Stimulated activated CD8-positive, alpha-beta memory T cell treated with anti-CD3 and anti-CD28 coated beads, Interleukin-2, amount 100 ng/mL, for 1 hour (primary cell): ENCODE measurements around the gene PPIF.

Experiments
- DNase-seq, 2 donors: peaks; one replicate each; pipeline ENCODE4 v3.0.0-alpha.2; 2020; ENCODE audit warnings: low read depth in 2 of 2

Gene PPIF

DNA sequence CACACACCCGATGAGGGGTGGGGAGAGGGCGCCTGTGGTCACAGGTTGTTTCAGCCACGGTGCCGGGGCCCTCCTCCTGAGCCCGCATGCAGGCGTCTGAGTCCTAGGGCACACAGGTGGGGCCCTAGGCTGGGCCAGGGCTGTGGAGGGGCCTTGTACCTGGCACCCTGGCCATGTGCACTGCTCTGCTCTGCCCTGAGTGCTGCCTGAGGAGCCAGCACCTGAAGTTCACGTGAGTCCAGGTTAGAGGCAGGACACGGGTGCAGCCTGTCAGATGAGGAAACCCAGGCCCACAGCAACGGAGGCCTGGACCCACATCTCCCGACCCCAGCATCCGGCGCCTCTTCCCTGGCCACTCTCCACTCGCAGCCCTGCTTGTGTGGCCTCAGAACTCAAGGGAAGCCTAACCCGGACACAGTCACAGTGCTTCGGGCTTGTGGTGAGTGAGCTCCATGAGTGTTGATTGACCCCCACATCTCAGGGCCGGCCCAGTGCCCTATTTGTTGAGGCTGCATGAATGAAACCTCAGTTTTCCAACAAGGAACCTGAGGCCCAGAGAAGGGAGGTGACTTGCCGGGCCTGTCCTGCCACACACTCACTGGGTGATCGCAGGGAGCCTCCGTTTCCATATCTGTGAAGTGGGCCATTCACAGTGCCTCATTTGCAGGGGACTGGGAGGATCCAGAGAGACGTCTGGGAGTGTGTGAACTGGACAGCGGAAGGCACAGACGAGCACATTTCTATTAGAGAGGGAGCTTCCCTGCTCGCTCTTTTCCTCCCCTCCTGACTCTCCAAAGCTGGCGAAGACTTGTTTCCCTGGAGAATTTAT is 39.6 kb downstream of the PPIF start:
- DNase-seq: no peak

- no peak for DNase-seq
Measured at GRCh38 chr10:79387466-79387973, 40.3 kb downstream of the PPIF start.

- DNase-seq: no peak
Measured at GRCh38 chr10:79387974-79388850, 40.9 kb downstream of the PPIF start.

DNA sequence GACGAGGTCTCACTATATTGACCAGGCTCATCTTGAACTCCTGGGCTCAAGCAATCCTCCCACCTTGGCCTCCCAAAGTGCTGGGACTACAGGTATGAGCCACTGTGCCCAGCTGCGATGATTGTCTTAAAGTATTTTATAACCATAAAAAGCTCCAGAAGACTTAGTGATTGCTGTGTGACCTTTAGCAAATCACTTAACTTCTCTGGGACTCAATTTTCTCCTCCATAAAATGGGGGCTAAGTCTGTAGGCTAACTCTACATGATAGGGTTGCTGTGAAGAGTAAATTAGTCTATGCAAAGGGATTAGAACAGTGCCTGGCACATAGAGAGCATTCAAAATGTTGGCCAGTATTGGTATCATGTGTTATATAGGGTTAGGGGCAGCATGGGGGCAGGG is 42.8 kb downstream of the PPIF start:
- no peak for DNase-seq

DNA sequence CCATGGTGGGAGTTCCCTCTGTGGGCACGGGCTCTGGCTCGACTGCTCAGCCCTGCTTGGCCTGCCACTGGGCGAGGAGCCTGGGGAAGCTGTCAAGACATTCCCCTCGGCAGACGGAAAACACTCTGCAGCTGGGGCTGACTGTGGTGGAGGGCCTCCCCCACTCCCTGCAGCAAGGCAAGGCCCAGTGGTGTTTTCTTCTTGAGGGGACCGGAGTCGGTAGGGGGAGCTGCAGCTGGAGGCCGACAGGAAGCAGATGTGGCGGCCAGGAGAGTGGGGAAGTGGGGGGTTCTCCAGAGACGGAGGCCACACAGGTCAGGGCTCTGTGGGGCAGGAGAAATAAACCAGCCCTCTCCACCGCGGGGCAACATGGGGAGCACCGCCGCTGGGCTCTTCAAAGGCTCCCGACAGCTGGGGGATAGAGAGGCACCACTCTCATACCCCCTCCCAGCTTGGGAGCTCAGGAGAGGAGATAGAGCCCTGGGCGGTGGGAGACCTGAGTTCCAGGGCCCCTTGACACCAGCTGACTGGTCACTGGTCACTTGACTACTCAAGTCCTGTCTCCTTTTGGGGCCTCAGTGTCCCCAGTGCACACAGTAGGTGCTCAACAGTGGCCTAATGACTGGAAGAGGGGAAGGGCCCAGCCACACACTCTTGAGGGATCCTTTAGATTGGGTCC is 43.4 kb downstream of the PPIF start:
- no peak for DNase-seq

DNA sequence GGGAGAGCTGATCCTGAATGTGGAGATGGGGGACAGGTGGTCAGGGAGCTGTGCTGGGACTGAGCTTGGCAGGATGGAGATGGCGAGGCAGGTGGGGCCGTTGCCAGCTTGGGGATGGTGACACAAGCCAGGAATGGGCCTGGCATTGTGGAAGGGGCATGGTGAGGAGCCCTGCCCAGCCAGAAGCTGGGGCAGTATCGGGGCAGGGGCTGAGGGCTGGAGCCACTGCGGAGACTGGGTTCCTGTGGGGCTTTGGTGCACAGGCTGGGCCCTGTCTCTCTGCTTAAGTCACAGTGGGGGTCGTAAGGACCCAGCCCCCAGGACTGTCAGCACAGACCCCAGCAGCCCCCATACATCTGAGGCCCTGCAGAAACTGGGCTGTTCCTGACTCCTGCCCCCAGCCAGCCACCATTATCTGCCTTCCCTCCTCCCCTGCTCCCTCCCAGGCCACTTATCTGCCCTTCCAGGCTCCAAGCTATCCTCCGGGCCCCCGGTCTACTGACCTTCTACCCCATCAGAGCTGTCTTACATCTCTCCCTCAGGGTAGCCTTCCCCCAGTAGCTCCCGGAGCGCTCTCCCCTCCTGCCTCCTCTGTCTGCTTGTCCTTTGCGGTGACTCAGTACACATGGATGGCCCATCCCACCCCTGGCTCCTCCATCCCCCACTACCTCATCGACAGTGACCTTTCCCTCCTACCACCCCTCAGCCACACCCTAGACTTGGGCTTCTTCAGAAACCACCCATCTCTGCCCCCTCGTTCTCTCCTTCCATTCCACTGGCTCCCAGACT is 44.2 kb downstream of the PPIF start:
- DNase-seq: no peak

GRCh38 chr10:79392020-79392398 is 44.7 kb downstream of the PPIF start:
- DNase-seq: no peak

GRCh38 chr10:79392506-79393176 is 45.4 kb downstream of the PPIF start:
- no peak for DNase-seq

- no peak for DNase-seq
Measured at GRCh38 chr10:79393221-79393923, 46.1 kb downstream of the PPIF start.

- DNase-seq: no peak
Measured at GRCh38 chr10:79393924-79394610, 46.8 kb downstream of the PPIF start.

GRCh38 chr10:79394664-79395063 is 47.4 kb downstream of the PPIF start:
- DNase-seq: no peak

GRCh38 chr10:79396520-79396919 is 49.3 kb downstream of the PPIF start:
- DNase-seq: no peak

DNA sequence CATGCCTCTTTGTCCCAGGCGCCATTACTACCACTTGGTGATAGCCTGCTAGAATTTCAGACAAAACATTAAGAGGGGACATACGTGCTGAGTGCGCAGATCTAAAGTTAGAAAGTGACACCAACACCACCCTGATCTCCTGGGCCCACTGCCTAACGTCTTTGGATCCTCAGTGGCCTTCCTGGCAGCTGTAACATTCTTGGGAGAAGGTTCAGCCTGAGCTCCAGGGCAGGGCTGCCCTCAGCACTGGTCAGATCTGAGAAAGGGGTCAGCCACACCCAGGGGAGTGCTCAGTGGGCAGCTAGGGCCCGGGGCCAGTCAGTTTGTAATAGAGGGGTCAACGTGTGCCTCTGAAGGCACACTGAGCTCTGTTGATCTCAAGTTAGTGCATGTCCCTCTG is 49.8 kb downstream of the PPIF start:
- DNase-seq: no peak

- DNase-seq: no peak
Measured at GRCh38 chr10:79397575-79398303, 50.5 kb downstream of the PPIF start.

DNA sequence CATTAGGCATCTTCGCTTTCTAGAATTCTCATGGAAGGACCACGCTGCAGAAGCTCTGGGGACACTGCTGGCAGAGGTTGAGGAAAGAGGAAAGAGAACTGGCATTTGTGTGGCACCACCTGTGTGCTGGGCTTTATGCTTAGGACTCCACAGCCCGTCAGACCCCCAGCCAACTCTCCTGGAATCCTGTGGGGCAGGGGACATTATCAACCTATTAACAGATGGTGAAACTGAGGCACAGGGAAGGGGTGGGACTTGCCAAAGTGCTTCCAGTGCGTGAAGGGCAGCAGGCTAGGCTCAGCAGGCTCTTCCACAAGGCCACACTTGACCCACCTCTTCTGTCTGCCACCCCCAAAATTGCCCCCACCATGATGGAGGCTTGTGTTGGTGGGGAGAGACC is 51.4 kb downstream of the PPIF start:
- no peak for DNase-seq

DNA sequence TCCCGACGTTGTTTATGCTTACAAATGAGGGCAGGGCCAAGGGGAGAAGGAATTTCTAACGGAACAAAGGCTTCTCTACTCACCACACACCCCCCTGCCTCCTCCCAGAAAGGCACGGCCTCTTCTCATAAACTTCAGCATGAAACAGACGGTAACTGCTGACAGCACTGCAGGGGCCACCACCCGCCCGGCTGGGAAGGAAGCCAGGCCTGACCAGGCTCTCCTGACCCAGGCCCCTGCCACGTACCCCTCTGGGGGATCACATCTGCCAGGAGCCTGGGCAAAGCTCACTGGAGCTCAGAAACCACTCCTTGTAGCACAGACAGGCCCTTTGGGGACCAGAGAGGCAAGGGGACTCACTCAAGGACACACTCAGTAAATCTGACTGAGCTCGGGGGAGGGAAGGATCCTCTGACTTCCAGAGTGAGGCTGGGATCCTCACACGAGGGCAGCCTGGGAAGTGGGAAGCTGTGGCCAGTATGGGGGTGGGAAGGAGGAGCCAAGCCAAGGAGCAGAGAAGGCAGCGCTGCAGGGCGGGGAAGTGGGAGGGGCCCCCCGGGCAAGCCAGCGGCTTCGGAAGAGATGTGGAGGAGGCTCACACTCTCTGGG is 52.1 kb downstream of the PPIF start:
- DNase-seq: no peak

- DNase-seq: peak; percentile 8 to 15
Measured at GRCh38 chr10:79400146-79401004, 53.1 kb downstream of the PPIF start.
